ENCODE data around the gene ATG9A.

DNA sequence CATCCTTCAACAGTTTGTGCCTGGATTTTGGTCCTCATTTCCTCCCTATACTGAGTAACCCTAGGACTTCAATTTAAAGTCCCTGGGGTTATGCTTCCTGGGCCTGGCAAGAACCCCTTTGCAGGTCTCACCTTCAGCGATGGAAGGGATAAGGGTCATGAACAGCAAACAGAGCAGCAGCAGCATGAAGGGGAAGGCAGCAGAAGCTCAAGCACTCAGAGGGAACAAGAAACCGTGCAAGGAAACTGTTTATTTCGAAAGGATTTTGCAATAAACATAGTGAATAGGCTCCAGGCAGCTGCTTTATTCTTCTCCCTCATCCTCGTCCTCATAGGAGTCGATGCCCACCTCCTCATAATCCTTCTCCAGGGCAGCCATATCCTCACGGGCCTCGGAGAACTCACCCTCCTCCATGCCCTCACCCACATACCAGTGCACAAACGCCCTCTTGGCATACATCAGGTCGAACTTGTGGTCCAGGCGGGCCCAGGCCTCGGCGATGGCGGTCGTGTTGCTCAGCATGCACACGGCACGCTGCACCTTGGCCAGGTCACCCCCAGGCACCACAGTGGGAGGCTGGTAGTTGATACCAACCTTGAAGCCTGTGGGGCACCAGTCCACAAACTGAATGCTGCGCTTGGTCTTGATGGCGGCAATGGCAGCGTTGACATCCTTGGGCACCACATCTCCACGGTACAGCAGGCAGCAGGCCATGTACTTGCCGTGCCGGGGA lies 20.8 kb upstream of the ATG9A start:
- TF ChIP-seq, protein P1, sequence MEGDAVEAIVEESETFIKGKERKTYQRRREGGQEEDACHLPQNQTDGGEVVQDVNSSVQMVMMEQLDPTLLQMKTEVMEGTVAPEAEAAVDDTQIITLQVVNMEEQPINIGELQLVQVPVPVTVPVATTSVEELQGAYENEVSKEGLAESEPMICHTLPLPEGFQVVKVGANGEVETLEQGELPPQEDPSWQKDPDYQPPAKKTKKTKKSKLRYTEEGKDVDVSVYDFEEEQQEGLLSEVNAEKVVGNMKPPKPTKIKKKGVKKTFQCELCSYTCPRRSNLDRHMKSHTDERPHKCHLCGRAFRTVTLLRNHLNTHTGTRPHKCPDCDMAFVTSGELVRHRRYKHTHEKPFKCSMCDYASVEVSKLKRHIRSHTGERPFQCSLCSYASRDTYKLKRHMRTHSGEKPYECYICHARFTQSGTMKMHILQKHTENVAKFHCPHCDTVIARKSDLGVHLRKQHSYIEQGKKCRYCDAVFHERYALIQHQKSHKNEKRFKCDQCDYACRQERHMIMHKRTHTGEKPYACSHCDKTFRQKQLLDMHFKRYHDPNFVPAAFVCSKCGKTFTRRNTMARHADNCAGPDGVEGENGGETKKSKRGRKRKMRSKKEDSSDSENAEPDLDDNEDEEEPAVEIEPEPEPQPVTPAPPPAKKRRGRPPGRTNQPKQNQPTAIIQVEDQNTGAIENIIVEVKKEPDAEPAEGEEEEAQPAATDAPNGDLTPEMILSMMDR (IDR thresholded peaks at IDR 0.05; ENCODE audit: insufficient read depth, low read depth, low read length) = no peak
- no peak for TF ChIP-seq EZH2 (IDR thresholded peaks at IDR 0.05; ENCODE audit: insufficient read depth, low read length)

All from astrocyte (in vitro differentiated cells and primary cell).